ENCODE measurements around the gene DPH7.

- TF ChIP-seq CTCF (IDR thresholded peaks at IDR 0.05): no peak
- TF ChIP-seq POLR2A (IDR thresholded peaks at IDR 0.05): no peak
- no peak for TF ChIP-seq POLR2AphosphoS5 (IDR thresholded peaks at IDR 0.05)
These were observed 2.2 kb upstream of the DPH7 start for GRCh38 chr9:137580954-137581322.
